Adrenal gland (tissue), 5 donors: ENCODE measurements around the gene HOXB1.

Experiments used
- CTCF ChIP-seq, 6 experiments: fragments of 450-650 bp in 4 of 6; fragments of 200-600 bp in 2 of 6; sonication (generic) in 1 of 6; IDR thresholded peaks; 1 replicate in 5 of 6; 2 replicates in 1 of 6; pipeline versions ENCODE4 v1.5.1 to v1.8.0; 2016 to 2021; ENCODE audit warnings: antibody characterized with exemption in 6 of 6, mild to moderate bottlenecking in 2 of 6, moderate library complexity in 1 of 6
- POLR2A ChIP-seq, 2 donors: fragments of 450-650 bp; IDR thresholded peaks; one replicate each; pipeline ENCODE4 v1.6.1; 2017; ENCODE audit warnings: antibody characterized with exemption in 2 of 2, mild to moderate bottlenecking in 2 of 2, moderate library complexity in 1 of 2
- donor health status: DM: no; HTN: no; CAD: no.

- TF ChIP-seq CTCF (IDR thresholded peaks at IDR 0.05) (no peak), POLR2A (IDR thresholded peaks at IDR 0.05) (no peak)
Observed at GRCh38 chr17:48510761-48511604, 19.8 kb downstream of the HOXB1 start.
